NB4 (cell line): ENCODE results near the gene CHAC2.
A peak's percentile ranks its signal among the peaks of the same experiment; 100 is the strongest.
"Not testable (repeated sequence)": the region's sequence is repeated elsewhere in the genome, so short reads cannot be mapped to it uniquely, and the experiment has no call there.

Experiments used
- DNase-seq: peaks from one replicate; pipeline ENCODE4 v3.0.0; 2010; ENCODE audit warnings: low read depth
- H3K4me3 ChIP-seq: one replicate; pipeline ENCODE4 v1.5.1; 2011; ENCODE audit warnings: mild to moderate bottlenecking, low read depth, low read length, moderate library complexity
- MYC ChIP-seq: IDR thresholded peaks from 2 replicates; pipeline ENCODE4 v1.6.1; 2011; ENCODE audit warnings: low read depth, low read length
- POLR2A ChIP-seq: IDR thresholded peaks from 2 replicates; pipeline ENCODE4 v1.6.1; 2011; ENCODE audit warnings: mild to moderate bottlenecking; ENCODE audit not compliant: insufficient read length; ENCODE audit errors: extremely low read depth
- TF ChIP-seq, protein P1 (sequence below): IDR thresholded peaks from one replicate; pipeline ENCODE4 v1.5.1; 2012; ENCODE audit warnings: low read depth, low read length
- TF ChIP-seq, protein P2 (sequence below): IDR thresholded peaks from 2 replicates; pipeline ENCODE4 v1.6.1; 2011; ENCODE audit warnings: low read depth, low read length

CHAC2 gene

DNA sequence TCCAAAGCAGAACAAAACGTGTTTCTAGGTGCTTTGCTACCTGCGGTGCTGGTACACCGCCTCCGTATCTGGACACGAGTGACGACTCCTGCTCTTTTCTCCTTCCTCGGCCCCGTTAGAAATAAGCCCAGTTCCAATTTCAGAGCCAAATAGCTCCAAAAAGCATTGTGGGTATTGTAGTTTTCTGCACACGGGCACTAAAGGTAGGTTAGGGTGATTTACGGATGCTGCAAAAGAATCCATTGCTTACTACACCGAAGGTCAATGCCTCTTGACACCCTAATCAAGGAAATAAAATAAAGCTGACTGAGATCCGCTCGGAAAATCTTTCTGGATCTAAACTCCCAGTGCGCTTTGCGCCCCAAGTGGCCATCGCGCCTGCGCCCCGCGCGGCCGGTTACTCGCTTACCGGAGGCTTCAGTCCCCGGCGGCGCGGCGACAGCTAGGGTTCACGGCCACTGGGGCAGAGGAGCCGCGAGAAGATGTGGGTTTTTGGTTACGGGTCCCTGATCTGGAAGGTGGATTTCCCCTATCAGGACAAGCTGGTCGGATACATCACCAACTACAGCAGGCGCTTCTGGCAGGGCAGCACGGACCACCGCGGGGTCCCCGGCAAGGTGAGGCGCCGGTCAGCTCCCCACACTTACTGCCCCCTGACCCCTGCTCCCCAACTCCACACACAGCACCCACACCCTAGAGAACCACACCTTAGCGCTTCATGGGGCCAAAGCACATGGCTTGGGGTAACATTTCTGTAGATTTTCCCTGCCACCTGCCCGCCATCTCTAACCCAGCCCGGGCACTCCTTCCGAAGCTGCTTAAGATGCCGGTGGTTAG lies at the start of gene CHAC2:
CHAC2 (plus strand) TSS at position 400 of the 837 bp plus-strand sequence; CDS start at position 483, 83 bp downstream.
- DNase-seq = peak; percentile 92
- TF ChIP-seq, protein P1, sequence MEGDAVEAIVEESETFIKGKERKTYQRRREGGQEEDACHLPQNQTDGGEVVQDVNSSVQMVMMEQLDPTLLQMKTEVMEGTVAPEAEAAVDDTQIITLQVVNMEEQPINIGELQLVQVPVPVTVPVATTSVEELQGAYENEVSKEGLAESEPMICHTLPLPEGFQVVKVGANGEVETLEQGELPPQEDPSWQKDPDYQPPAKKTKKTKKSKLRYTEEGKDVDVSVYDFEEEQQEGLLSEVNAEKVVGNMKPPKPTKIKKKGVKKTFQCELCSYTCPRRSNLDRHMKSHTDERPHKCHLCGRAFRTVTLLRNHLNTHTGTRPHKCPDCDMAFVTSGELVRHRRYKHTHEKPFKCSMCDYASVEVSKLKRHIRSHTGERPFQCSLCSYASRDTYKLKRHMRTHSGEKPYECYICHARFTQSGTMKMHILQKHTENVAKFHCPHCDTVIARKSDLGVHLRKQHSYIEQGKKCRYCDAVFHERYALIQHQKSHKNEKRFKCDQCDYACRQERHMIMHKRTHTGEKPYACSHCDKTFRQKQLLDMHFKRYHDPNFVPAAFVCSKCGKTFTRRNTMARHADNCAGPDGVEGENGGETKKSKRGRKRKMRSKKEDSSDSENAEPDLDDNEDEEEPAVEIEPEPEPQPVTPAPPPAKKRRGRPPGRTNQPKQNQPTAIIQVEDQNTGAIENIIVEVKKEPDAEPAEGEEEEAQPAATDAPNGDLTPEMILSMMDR = no peak
- TF ChIP-seq, protein P2, sequence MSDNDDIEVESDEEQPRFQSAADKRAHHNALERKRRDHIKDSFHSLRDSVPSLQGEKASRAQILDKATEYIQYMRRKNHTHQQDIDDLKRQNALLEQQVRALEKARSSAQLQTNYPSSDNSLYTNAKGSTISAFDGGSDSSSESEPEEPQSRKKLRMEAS = peak; percentile 74
- peak; percentile 67 for TF ChIP-seq POLR2A
- peak; percentile 64 for TF ChIP-seq MYC

DNA sequence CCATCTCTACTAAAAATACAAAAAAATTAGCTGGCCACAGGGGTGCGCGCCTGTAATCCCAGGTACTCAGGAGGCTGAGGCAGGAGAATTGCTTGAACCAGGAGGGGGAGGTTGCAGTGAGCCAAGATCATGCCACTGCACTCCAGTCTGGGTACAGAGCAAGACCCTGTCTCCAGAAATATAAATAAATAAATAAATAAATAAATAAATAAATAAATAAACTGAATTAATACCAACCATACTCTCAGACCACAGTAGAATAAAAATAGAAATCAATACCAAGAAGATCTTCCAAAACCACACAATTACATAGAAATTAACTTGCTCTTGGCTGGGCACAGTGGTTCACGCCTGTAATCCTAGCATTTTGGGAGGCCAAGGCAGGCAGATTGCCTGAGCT lies 46.7 kb upstream of the CHAC2 start:
- not testable (repeated sequence) for H3K4me3 ChIP-seq, DNase-seq

More for the DNA sequence above, at the start of gene CHAC2:
- peak within 1 kb of the TSS; percentile 95 for H3K4me3 ChIP-seq

DNA sequence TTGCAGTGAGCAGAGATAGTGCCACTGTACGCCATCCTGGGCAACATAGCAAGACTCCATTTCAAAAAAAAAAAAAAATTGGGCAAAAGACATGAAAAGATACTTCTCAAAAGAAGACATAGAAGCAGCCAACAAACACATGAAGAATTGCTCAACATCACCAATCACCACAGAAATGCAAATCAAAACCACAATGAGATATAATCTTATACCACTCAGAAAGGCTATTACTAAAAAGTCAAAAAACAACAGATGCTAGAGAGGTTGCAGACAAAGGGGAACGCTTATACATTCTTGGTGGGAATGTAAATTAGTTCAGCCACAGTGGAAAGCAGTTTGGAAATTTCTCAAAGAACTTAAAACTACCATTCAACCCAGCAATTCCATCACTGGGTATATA lies 43.1 kb upstream of the CHAC2 start:
- H3K4me3 ChIP-seq = no peak overlapping the region
- DNase-seq = peak; percentile 6
- TF ChIP-seq POLR2A (no peak), MYC (no peak)
- TF ChIP-seq, protein P2 = no peak
- TF ChIP-seq, protein P1 = no peak

DNA sequence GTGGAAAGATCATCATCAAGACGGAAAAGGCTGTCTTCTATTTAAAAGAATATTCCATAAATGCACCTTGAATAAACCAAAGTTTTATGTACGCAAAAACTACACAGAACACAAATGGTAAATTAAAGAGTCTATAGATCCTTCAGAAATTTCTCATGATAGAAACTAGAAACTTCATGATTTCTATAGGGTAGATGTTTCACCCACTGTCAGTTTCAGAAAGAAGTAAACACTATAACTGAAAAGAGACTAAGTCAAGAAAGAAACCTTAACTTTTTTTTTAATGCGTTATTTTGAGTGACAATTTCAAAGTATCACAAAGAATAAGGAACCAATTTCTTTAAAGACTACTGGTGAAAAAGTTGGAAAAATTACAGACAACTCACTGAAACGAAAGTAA lies 41.9 kb upstream of the CHAC2 start:
- H3K4me3 ChIP-seq = no peak overlapping the region
- TF ChIP-seq, protein P2 = no peak
- TF ChIP-seq, protein P1 = no peak
- TF ChIP-seq MYC = no peak
- TF ChIP-seq POLR2A = no peak
- no peak for DNase-seq

DNA sequence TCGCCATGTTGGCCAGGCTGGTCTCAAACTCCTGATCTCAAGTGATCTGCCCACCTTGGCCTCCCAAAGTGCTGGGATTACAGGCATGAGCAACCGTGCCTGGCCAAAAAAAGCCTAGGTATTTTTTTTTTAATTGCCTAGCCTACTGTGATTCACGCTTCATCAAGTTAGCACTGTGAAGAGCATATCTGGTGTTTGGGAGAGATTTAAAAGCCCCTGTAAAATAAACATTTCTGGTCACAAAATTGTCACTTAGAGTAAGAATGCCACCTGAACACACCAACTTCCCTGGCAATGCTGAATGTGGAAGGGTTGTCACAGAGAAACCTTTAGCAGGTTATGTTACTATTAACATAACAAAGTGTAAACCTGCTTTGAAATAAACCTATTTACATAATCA lies 39.7 kb upstream of the CHAC2 start:
- no peak for DNase-seq
- H3K4me3 ChIP-seq = no peak overlapping the region
- TF ChIP-seq MYC (no peak), POLR2A (no peak)
- TF ChIP-seq, protein P1 = no peak
- TF ChIP-seq, protein P2 = no peak

DNA sequence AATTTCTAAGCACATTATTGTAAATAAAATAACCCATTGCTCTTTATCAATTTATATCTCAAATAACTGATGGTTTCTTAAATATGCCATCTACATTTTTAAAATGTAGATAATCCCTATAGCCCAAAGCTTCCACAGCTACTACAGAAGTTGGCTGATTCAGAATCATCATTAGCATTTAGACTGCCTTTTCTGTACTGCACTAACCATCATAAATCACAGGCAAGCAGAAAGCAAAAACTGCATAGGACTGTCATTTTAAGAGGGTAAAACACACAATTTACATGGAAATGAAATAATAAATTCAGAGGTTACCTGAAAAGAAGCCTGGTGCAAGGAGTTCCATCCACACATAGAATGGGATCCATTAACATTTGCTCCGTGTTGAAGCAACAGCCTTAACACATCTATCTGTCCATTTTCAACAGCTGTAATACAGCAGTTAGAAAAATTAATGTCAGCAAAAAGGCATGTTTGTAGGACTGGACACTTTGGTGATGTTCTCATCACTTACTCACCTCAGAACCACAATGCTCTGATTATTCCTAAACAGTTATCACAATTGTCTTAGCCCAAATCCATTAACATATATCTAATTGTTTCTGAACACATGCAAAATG lies 38.4 kb upstream of the CHAC2 start:
- no peak for DNase-seq
- H3K4me3 ChIP-seq = no peak overlapping the region
- TF ChIP-seq POLR2A = no peak
- TF ChIP-seq, protein P2 = no peak
- TF ChIP-seq, protein P1 = no peak
- TF ChIP-seq MYC = no peak
